DOHH2 (cell line): Measurements from ENCODE around the gene PATZ1.

Source experiments
- EZH2phosphoT487 ChIP-seq: fragments of 200-600 bp; sonication (generic); IDR thresholded peaks from 2 replicates; pipeline ENCODE4 v1.6.1; 2017; ENCODE audit warnings: borderline replicate concordance, mild to moderate bottlenecking, antibody characterized with exemption, low read length, moderate library complexity, mixed read lengths
- TF ChIP-seq, protein P1 (sequence below): fragments of 200-600 bp; sonication (generic); IDR thresholded peaks from one replicate; pipeline ENCODE4 v1.5.1; 2014; ENCODE audit warnings: antibody characterized with exemption, mild to moderate bottlenecking, low read depth, low read length; ENCODE audit not compliant: poor library complexity, severe bottlenecking

DNA sequence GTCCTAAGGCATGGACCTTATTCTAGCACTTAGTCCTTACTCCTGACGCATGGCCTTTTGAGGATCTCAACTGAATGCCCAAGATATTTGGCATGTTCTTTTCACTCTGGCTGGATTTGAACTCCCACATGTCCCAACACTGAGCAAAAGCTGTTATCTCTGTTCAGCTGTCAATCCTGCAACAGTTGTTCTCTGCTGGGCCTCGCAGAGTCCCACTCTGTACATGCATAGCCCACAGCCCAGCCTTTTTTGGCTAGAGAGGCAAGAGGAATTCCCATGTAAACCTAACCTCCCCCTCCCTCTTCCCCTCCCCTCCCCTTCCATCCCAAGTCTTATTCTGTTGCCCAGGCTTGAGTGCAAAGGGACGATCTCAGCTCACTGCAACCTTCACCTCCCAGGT lies 31.5 kb upstream of the PATZ1 start:
- TF ChIP-seq, protein P1, sequence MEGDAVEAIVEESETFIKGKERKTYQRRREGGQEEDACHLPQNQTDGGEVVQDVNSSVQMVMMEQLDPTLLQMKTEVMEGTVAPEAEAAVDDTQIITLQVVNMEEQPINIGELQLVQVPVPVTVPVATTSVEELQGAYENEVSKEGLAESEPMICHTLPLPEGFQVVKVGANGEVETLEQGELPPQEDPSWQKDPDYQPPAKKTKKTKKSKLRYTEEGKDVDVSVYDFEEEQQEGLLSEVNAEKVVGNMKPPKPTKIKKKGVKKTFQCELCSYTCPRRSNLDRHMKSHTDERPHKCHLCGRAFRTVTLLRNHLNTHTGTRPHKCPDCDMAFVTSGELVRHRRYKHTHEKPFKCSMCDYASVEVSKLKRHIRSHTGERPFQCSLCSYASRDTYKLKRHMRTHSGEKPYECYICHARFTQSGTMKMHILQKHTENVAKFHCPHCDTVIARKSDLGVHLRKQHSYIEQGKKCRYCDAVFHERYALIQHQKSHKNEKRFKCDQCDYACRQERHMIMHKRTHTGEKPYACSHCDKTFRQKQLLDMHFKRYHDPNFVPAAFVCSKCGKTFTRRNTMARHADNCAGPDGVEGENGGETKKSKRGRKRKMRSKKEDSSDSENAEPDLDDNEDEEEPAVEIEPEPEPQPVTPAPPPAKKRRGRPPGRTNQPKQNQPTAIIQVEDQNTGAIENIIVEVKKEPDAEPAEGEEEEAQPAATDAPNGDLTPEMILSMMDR, result no peak
- TF ChIP-seq EZH2phosphoT487, result no peak
